ENCODE data around the gene SOD1. TPM values are rescaled to one million over a fixed set of nuclear protein-coding genes. Genes with fewer than 3 reads are reported as not detected.
"Not testable (repeated sequence)": the region's sequence is repeated elsewhere in the genome, so short reads cannot be mapped to it uniquely, and the experiment has no call there.

The SOD1 gene
- total RNA-seq, 2 experiments from 2014 or later, result 229 to 234 TPM

GRCh38 chr21:31631881-31632280, 27.6 kb upstream of the SOD1 start:
- H3K36me3 Mint-ChIP-seq (ENCODE audit: low read depth); H3K4me1 Mint-ChIP-seq (ENCODE audit: low read depth); H3K9me3 Mint-ChIP-seq (ENCODE audit: insufficient read depth); H3K27ac Mint-ChIP-seq; DNase-seq; H3K27me3 Mint-ChIP-seq (ENCODE audit: low read depth); ATAC-seq; POLR2A ChIA-PET; H3K4me3 Mint-ChIP-seq; CTCF ChIA-PET: not testable (repeated sequence)

- no peak for ATAC-seq
Measured at GRCh38 chr21:31634993-31635392, 24.5 kb upstream of the SOD1 start.

GRCh38 chr21:31636874-31637273, 22.6 kb upstream of the SOD1 start:
- H3K27me3 Mint-ChIP-seq (ENCODE audit: low read depth), result peaks cover 2% of the 10 kb centered on the region
- H3K36me3 Mint-ChIP-seq (ENCODE audit: low read depth), result peaks cover 2% of the 10 kb centered on the region
- no peak for ATAC-seq
- POLR2A ChIA-PET, result interaction anchor here (0.7 kb wide), 1 partner anchor 793 kb away, joined by 4 read pairs; no protein-coding TSS in a partner anchor
- peaks cover 4% of the 10 kb centered on the region for H3K9me3 Mint-ChIP-seq (ENCODE audit: insufficient read depth)
- CTCF ChIA-PET, result no interaction called here
- H3K27ac Mint-ChIP-seq, result no peak overlapping the region
- no peaks in the 10 kb centered on the region for H3K4me1 Mint-ChIP-seq (ENCODE audit: low read depth)
- H3K4me3 Mint-ChIP-seq, result no peak overlapping the region
- DNase-seq, result no peak

More at GRCh38 chr21:31634993-31635392, 24.5 kb upstream of the SOD1 start:
- no peak for DNase-seq
- peaks cover 4% of the 10 kb centered on the region for H3K9me3 Mint-ChIP-seq (ENCODE audit: insufficient read depth)
- no peak overlapping the region for H3K27ac Mint-ChIP-seq
- POLR2A ChIA-PET, result no interaction called here
- H3K4me3 Mint-ChIP-seq, result no peak overlapping the region
- H3K27me3 Mint-ChIP-seq (ENCODE audit: low read depth), result peaks cover 2% of the 10 kb centered on the region
- H3K36me3 Mint-ChIP-seq (ENCODE audit: low read depth), result peaks cover 2% of the 10 kb centered on the region
- no peaks in the 10 kb centered on the region for H3K4me1 Mint-ChIP-seq (ENCODE audit: low read depth)
- CTCF ChIA-PET, result no interaction called here

GRCh38 chr21:31641416-31641922, 18.0 kb upstream of the SOD1 start:
- ATAC-seq, result no peak
- ChIA-PET CTCF (no interaction called here), POLR2A (no interaction called here)
- Mint-ChIP-seq H3K27me3 (ENCODE audit: low read depth) (peaks cover 2% of the 10 kb centered on the region), H3K9me3 (ENCODE audit: insufficient read depth) (peaks cover 4% of the 10 kb centered on the region), H3K4me3 (no peak overlapping the region), H3K27ac (no peak overlapping the region), H3K4me1 (ENCODE audit: low read depth) (no peaks in the 10 kb centered on the region), H3K36me3 (ENCODE audit: low read depth) (no peaks in the 10 kb centered on the region)
- DNase-seq, result no peak

- ChIA-PET POLR2A (no interaction called here), CTCF (no interaction called here)
- Mint-ChIP-seq H3K4me1 (ENCODE audit: low read depth) (no peaks in the 10 kb centered on the region), H3K27ac (no peak overlapping the region), H3K27me3 (ENCODE audit: low read depth) (peaks cover 1% of the 10 kb centered on the region), H3K36me3 (ENCODE audit: low read depth) (no peaks in the 10 kb centered on the region), H3K9me3 (ENCODE audit: insufficient read depth) (no peaks in the 10 kb centered on the region), H3K4me3 (no peak overlapping the region)
- no peak for DNase-seq
- no peak for ATAC-seq
Measured at GRCh38 chr21:31644643-31645042, 14.8 kb upstream of the SOD1 start.

- CTCF ChIA-PET, result no interaction called here
- Mint-ChIP-seq H3K36me3 (ENCODE audit: low read depth) (no peaks in the 10 kb centered on the region), H3K27me3 (ENCODE audit: low read depth) (no peaks in the 10 kb centered on the region), H3K4me1 (ENCODE audit: low read depth) (no peaks in the 10 kb centered on the region), H3K27ac (no peak overlapping the region), H3K4me3 (no peak overlapping the region), H3K9me3 (ENCODE audit: insufficient read depth) (no peaks in the 10 kb centered on the region)
- ATAC-seq, result no peak
- POLR2A ChIA-PET, result no interaction called here
- no peak for DNase-seq
Measured at GRCh38 chr21:31647650-31648049, 11.8 kb upstream of the SOD1 start.

GRCh38 chr21:31650930-31651329, 8.6 kb upstream of the SOD1 start:
- DNase-seq (no peak), ATAC-seq (no peak)
- Mint-ChIP-seq H3K36me3 (ENCODE audit: low read depth) (no peaks in the 10 kb centered on the region), H3K4me3 (no peak overlapping the region), H3K27me3 (ENCODE audit: low read depth) (no peaks in the 10 kb centered on the region), H3K4me1 (ENCODE audit: low read depth) (peaks cover 14% of the 10 kb centered on the region), H3K9me3 (ENCODE audit: insufficient read depth) (no peaks in the 10 kb centered on the region), H3K27ac (no peak overlapping the region)
- POLR2A ChIA-PET, result no interaction called here
- CTCF ChIA-PET, result no interaction called here

GRCh38 chr21:31651491-31651890, 8.0 kb upstream of the SOD1 start:
- H3K27ac Mint-ChIP-seq; H3K36me3 Mint-ChIP-seq (ENCODE audit: low read depth); H3K9me3 Mint-ChIP-seq (ENCODE audit: insufficient read depth); H3K4me3 Mint-ChIP-seq; CTCF ChIA-PET; DNase-seq; ATAC-seq; POLR2A ChIA-PET; H3K27me3 Mint-ChIP-seq (ENCODE audit: low read depth): not testable (repeated sequence)
- peaks cover 19% of the 10 kb centered on the region for H3K4me1 Mint-ChIP-seq (ENCODE audit: low read depth)

GRCh38 chr21:31654340-31654739, 5.2 kb upstream of the SOD1 start:
- no peak for DNase-seq
- Mint-ChIP-seq H3K9me3 (ENCODE audit: insufficient read depth) (peaks cover 2% of the 10 kb centered on the region), H3K27ac (peak overlapping the region; percentile 87), H3K4me1 (ENCODE audit: low read depth) (peaks cover 32% of the 10 kb centered on the region), H3K4me3 (no peak overlapping the region), H3K36me3 (ENCODE audit: low read depth) (no peaks in the 10 kb centered on the region), H3K27me3 (ENCODE audit: low read depth) (no peaks in the 10 kb centered on the region)
- ChIA-PET POLR2A (interaction anchor here (0.8 kb wide), 1 partner anchor 64 kb away, joined by 4 read pairs; no protein-coding TSS in a partner anchor), CTCF (interaction anchor here (1.7 kb wide), 1 partner anchor 74 kb away, joined by 4 read pairs; no protein-coding TSS in a partner anchor)
- no peak for ATAC-seq

- not testable (repeated sequence) for ATAC-seq; H3K9me3 Mint-ChIP-seq (ENCODE audit: insufficient read depth); H3K27me3 Mint-ChIP-seq (ENCODE audit: low read depth); H3K36me3 Mint-ChIP-seq (ENCODE audit: low read depth)
- ChIA-PET CTCF (interaction anchor here (1.7 kb wide), 1 partner anchor 74 kb away, joined by 4 read pairs; no protein-coding TSS in a partner anchor), POLR2A (interaction anchor here (0.8 kb wide), 1 partner anchor 65 kb away, joined by 4 read pairs; no protein-coding TSS in a partner anchor)
- peaks cover 32% of the 10 kb centered on the region for H3K4me1 Mint-ChIP-seq (ENCODE audit: low read depth)
- peak overlapping the region; percentile 69 for H3K4me3 Mint-ChIP-seq
- H3K27ac Mint-ChIP-seq, result peak overlapping the region; percentile 87
- DNase-seq, result peak; percentile 36
Measured at GRCh38 chr21:31654821-31655580, 4.5 kb upstream of the SOD1 start.

- no peaks in the 10 kb centered on the region for H3K27me3 Mint-ChIP-seq (ENCODE audit: low read depth)
- peak; percentile 30 for DNase-seq
Measured at GRCh38 chr21:31656199-31657095, 3.0 kb upstream of the SOD1 start.

GRCh38 chr21:31658053-31658452, 1.4 kb upstream of the SOD1 start:
- DNase-seq, result no peak
- H3K9me3 Mint-ChIP-seq (ENCODE audit: insufficient read depth), result peaks cover 2% of the 10 kb centered on the region
- H3K4me3 Mint-ChIP-seq, result no peak overlapping the region
- peaks cover 22% of the 10 kb centered on the region for H3K36me3 Mint-ChIP-seq (ENCODE audit: low read depth)
- H3K27me3 Mint-ChIP-seq (ENCODE audit: low read depth), result no peaks in the 10 kb centered on the region
- no peak overlapping the region for H3K27ac Mint-ChIP-seq
- ChIA-PET CTCF (interaction anchor here (0.6 kb wide), 1 partner anchor 943 kb away, joined by 4 read pairs; no protein-coding TSS in a partner anchor), POLR2A (no interaction called here)
- ATAC-seq, result no peak
- peaks cover 61% of the 10 kb centered on the region for H3K4me1 Mint-ChIP-seq (ENCODE audit: low read depth)

More at GRCh38 chr21:31656199-31657095, 3.0 kb upstream of the SOD1 start:
- Mint-ChIP-seq H3K27ac (peak overlapping the region; percentile 43), H3K9me3 (ENCODE audit: insufficient read depth) (peaks cover 2% of the 10 kb centered on the region), H3K36me3 (ENCODE audit: low read depth) (peaks cover 9% of the 10 kb centered on the region), H3K4me3 (no peak overlapping the region), H3K4me1 (ENCODE audit: low read depth) (peaks cover 45% of the 10 kb centered on the region)
- ChIA-PET POLR2A (no interaction called here), CTCF (no interaction called here)
- no peak for ATAC-seq
